Measurements from ENCODE around the gene SRPRB.
A peak's percentile ranks its signal among the peaks of the same experiment; 100 is the strongest.

SRPRB gene

GRCh38 chr3:133855002-133855370 lies 49.4 kb downstream of the SRPRB start:
- no peak overlapping the region for H3K27ac Mint-ChIP-seq
- no peaks in the 10 kb centered on the region for H3K36me3 Mint-ChIP-seq (ENCODE audit: low read depth)
- no peak overlapping the region for H3K4me3 Mint-ChIP-seq
- no peaks in the 10 kb centered on the region for H3K9me3 Mint-ChIP-seq
- peaks cover 3% of the 10 kb centered on the region for H3K27me3 Mint-ChIP-seq
- H3K4me1 Mint-ChIP-seq (ENCODE audit: low read depth), result peaks cover 13% of the 10 kb centered on the region

GRCh38 chr3:133855772-133856171 lies 50.2 kb downstream of the SRPRB start:
- no peaks in the 10 kb centered on the region for H3K9me3 Mint-ChIP-seq
- no peaks in the 10 kb centered on the region for H3K27me3 Mint-ChIP-seq
- no peak overlapping the region for H3K27ac Mint-ChIP-seq
- peaks cover 13% of the 10 kb centered on the region for H3K4me1 Mint-ChIP-seq (ENCODE audit: low read depth)
- no peaks in the 10 kb centered on the region for H3K36me3 Mint-ChIP-seq (ENCODE audit: low read depth)
- no peak overlapping the region for H3K4me3 Mint-ChIP-seq

- Mint-ChIP-seq H3K4me1 (ENCODE audit: low read depth) (peaks cover 11% of the 10 kb centered on the region), H3K27ac (no peak overlapping the region)
Observed at GRCh38 chr3:133856316-133856715, 50.7 kb downstream of the SRPRB start.

GRCh38 chr3:133857767-133858166 lies 52.2 kb downstream of the SRPRB start:
- Mint-ChIP-seq H3K4me1 (ENCODE audit: low read depth) (peaks cover 7% of the 10 kb centered on the region), H3K27ac (peak overlapping the region; percentile 26)

More at GRCh38 chr3:133856316-133856715, 50.7 kb downstream of the SRPRB start:
- H3K9me3 Mint-ChIP-seq, result no peaks in the 10 kb centered on the region
- H3K27me3 Mint-ChIP-seq, result no peaks in the 10 kb centered on the region
- no peak overlapping the region for H3K4me3 Mint-ChIP-seq
- H3K36me3 Mint-ChIP-seq (ENCODE audit: low read depth), result no peaks in the 10 kb centered on the region

GRCh38 chr3:133859381-133860234 lies 54.0 kb downstream of the SRPRB start:
- Mint-ChIP-seq H3K36me3 (ENCODE audit: low read depth) (no peaks in the 10 kb centered on the region), H3K4me1 (ENCODE audit: low read depth) (peaks cover 7% of the 10 kb centered on the region), H3K4me3 (no peak overlapping the region), H3K27ac (no peak overlapping the region), H3K9me3 (no peaks in the 10 kb centered on the region), H3K27me3 (no peaks in the 10 kb centered on the region)

More at GRCh38 chr3:133857767-133858166, 52.2 kb downstream of the SRPRB start:
- Mint-ChIP-seq H3K36me3 (ENCODE audit: low read depth) (no peaks in the 10 kb centered on the region), H3K9me3 (no peaks in the 10 kb centered on the region), H3K4me3 (no peak overlapping the region), H3K27me3 (no peaks in the 10 kb centered on the region)

GRCh38 chr3:133860519-133860918 lies 54.9 kb downstream of the SRPRB start:
- no peaks in the 10 kb centered on the region for H3K9me3 Mint-ChIP-seq
- peaks cover 7% of the 10 kb centered on the region for H3K4me1 Mint-ChIP-seq (ENCODE audit: low read depth)
- no peaks in the 10 kb centered on the region for H3K36me3 Mint-ChIP-seq (ENCODE audit: low read depth)
- no peaks in the 10 kb centered on the region for H3K27me3 Mint-ChIP-seq
- H3K27ac Mint-ChIP-seq, result no peak overlapping the region
- no peak overlapping the region for H3K4me3 Mint-ChIP-seq

- Mint-ChIP-seq H3K4me1 (ENCODE audit: low read depth) (peaks cover 7% of the 10 kb centered on the region), H3K4me3 (no peak overlapping the region), H3K27ac (no peak overlapping the region), H3K36me3 (ENCODE audit: low read depth) (no peaks in the 10 kb centered on the region), H3K27me3 (no peaks in the 10 kb centered on the region), H3K9me3 (no peaks in the 10 kb centered on the region)
Observed at GRCh38 chr3:133862161-133862560, 56.5 kb downstream of the SRPRB start.

- Mint-ChIP-seq H3K27me3 (peaks cover 3% of the 10 kb centered on the region), H3K36me3 (ENCODE audit: low read depth) (no peaks in the 10 kb centered on the region), H3K4me3 (no peak overlapping the region)
Observed at GRCh38 chr3:133863911-133864310, 58.3 kb downstream of the SRPRB start.

GRCh38 chr3:133864616-133865015 lies 59.0 kb downstream of the SRPRB start:
- Mint-ChIP-seq H3K4me3 (no peak overlapping the region), H3K27me3 (peaks cover 6% of the 10 kb centered on the region), H3K9me3 (no peaks in the 10 kb centered on the region), H3K36me3 (ENCODE audit: low read depth) (no peaks in the 10 kb centered on the region), H3K4me1 (ENCODE audit: low read depth) (no peaks in the 10 kb centered on the region), H3K27ac (no peak overlapping the region)

More at GRCh38 chr3:133863911-133864310, 58.3 kb downstream of the SRPRB start:
- Mint-ChIP-seq H3K9me3 (no peaks in the 10 kb centered on the region), H3K4me1 (ENCODE audit: low read depth) (no peaks in the 10 kb centered on the region), H3K27ac (no peak overlapping the region)

GRCh38 chr3:133865136-133865855 lies 59.7 kb downstream of the SRPRB start:
- no peak overlapping the region for H3K27ac Mint-ChIP-seq
- H3K4me3 Mint-ChIP-seq, result no peak overlapping the region
- no peaks in the 10 kb centered on the region for H3K36me3 Mint-ChIP-seq (ENCODE audit: low read depth)
- H3K27me3 Mint-ChIP-seq, result peaks cover 8% of the 10 kb centered on the region
- no peaks in the 10 kb centered on the region for H3K9me3 Mint-ChIP-seq
- no peaks in the 10 kb centered on the region for H3K4me1 Mint-ChIP-seq (ENCODE audit: low read depth)

- Mint-ChIP-seq H3K36me3 (ENCODE audit: low read depth) (no peaks in the 10 kb centered on the region), H3K27ac (no peak overlapping the region), H3K9me3 (no peaks in the 10 kb centered on the region), H3K4me3 (no peak overlapping the region), H3K4me1 (ENCODE audit: low read depth) (no peaks in the 10 kb centered on the region), H3K27me3 (peaks cover 10% of the 10 kb centered on the region)
Observed at GRCh38 chr3:133866141-133866540, 60.5 kb downstream of the SRPRB start.

GRCh38 chr3:133868186-133868585 lies 62.6 kb downstream of the SRPRB start:
- Mint-ChIP-seq H3K27me3 (peaks cover 10% of the 10 kb centered on the region), H3K4me3 (no peak overlapping the region)

GRCh38 chr3:133868758-133869475 lies 63.3 kb downstream of the SRPRB start:
- no peaks in the 10 kb centered on the region for H3K9me3 Mint-ChIP-seq
- H3K4me1 Mint-ChIP-seq (ENCODE audit: low read depth), result no peaks in the 10 kb centered on the region
- H3K27ac Mint-ChIP-seq, result no peak overlapping the region
- H3K36me3 Mint-ChIP-seq (ENCODE audit: low read depth), result no peaks in the 10 kb centered on the region
- peaks cover 13% of the 10 kb centered on the region for H3K27me3 Mint-ChIP-seq
- no peak overlapping the region for H3K4me3 Mint-ChIP-seq

More at GRCh38 chr3:133868186-133868585, 62.6 kb downstream of the SRPRB start:
- Mint-ChIP-seq H3K9me3 (no peaks in the 10 kb centered on the region), H3K36me3 (ENCODE audit: low read depth) (no peaks in the 10 kb centered on the region), H3K4me1 (ENCODE audit: low read depth) (no peaks in the 10 kb centered on the region), H3K27ac (no peak overlapping the region)

GRCh38 chr3:133869586-133869985 lies 64.0 kb downstream of the SRPRB start:
- H3K4me3 Mint-ChIP-seq, result no peak overlapping the region
- no peak overlapping the region for H3K27ac Mint-ChIP-seq
- H3K36me3 Mint-ChIP-seq (ENCODE audit: low read depth), result no peaks in the 10 kb centered on the region
- no peaks in the 10 kb centered on the region for H3K4me1 Mint-ChIP-seq (ENCODE audit: low read depth)
- H3K27me3 Mint-ChIP-seq, result peaks cover 16% of the 10 kb centered on the region
- H3K9me3 Mint-ChIP-seq, result no peaks in the 10 kb centered on the region

- Mint-ChIP-seq H3K4me1 (ENCODE audit: low read depth) (no peaks in the 10 kb centered on the region), H3K4me3 (no peak overlapping the region), H3K36me3 (ENCODE audit: low read depth) (no peaks in the 10 kb centered on the region), H3K9me3 (no peaks in the 10 kb centered on the region), H3K27ac (no peak overlapping the region), H3K27me3 (peaks cover 16% of the 10 kb centered on the region)
Observed at GRCh38 chr3:133870822-133871221, 65.2 kb downstream of the SRPRB start.

Data from stimulated activated naive CD8-positive, alpha-beta T cell treated with anti-CD3 and anti-CD28 coated beads, Interleukin-15, Interleukin-2, amounts not matched to agents 100 ng/mL and 50 ng/mL, for 24 hours (primary cell).